Adrenal gland (tissue), 12 donors: Measurements from ENCODE around the gene P3H2. TPM values are rescaled to one million over a fixed set of nuclear protein-coding genes. Genes with fewer than 3 reads are reported as not detected.

Source experiments
- DNase-seq, 7 donors: peaks; one replicate each; pipeline ENCODE4 v3.0.0-alpha.2; 2019 to 2020
- H3K27ac ChIP-seq, 5 donors: fragments of 200-600 bp; sonication (generic) in 4 of 5; 1 replicate in 3 of 5; 2 replicates in 2 of 5; pipeline versions ENCODE4 v1.5.1 to v1.8.0; 2016 to 2020; ENCODE audit warnings: mild to moderate bottlenecking in 1 of 5
- H3K27me3 ChIP-seq: fragments of 200-600 bp; 2 replicates; pipeline ENCODE4 v1.8.0; 2021
- H3K36me3 ChIP-seq, 2 donors: fragments of 200-600 bp; replicated peaks in 1 of 2; 1 replicate in 1 of 2; 2 replicates in 1 of 2; pipeline versions ENCODE4 v1.5.1 to v1.8.0; 2018 to 2022
- H3K4me1 ChIP-seq, 2 donors: fragments of 200-600 bp; replicated peaks in 1 of 2; 1 replicate in 1 of 2; 2 replicates in 1 of 2; pipeline versions ENCODE4 v1.5.1 to v1.8.0; 2018 to 2021
- H3K4me3 ChIP-seq, 4 donors: fragments of 200-600 bp; sonication (generic) in 3 of 4; one replicate each; pipeline ENCODE4 v1.5.1; 2016 to 2018
- H3K9me3 ChIP-seq, 3 donors: fragments of 200-600 bp; sonication (generic) in 1 of 3; replicated peaks in 1 of 3; 1 replicate in 2 of 3; 2 replicates in 1 of 3; pipeline versions ENCODE4 v1.5.1 to v1.8.0; 2016 to 2021
- CTCF ChIP-seq, 6 experiments: fragments of 450-650 bp in 4 of 6; fragments of 200-600 bp in 2 of 6; sonication (generic) in 1 of 6; IDR thresholded peaks; 1 replicate in 5 of 6; 2 replicates in 1 of 6; pipeline versions ENCODE4 v1.5.1 to v1.8.0; 2016 to 2021; ENCODE audit warnings: antibody characterized with exemption in 6 of 6, mild to moderate bottlenecking in 2 of 6, moderate library complexity in 1 of 6
- POLR2A ChIP-seq, 2 donors: fragments of 450-650 bp; IDR thresholded peaks; one replicate each; pipeline ENCODE4 v1.6.1; 2017; ENCODE audit warnings: antibody characterized with exemption in 2 of 2, mild to moderate bottlenecking in 2 of 2, moderate library complexity in 1 of 2
- WGBS, 4 donors: extraction: QIAGEN DNeasy Blood & Tissue Kit in 2 of 4; methylation state at CpG; one replicate each; pipeline versions ENCODE4 v1.1.5 to v1.1.7; 2013 to 2017; 5-methylcytosine and 5-hydroxymethylcytosine counted together
- intact Hi-C, 2 donors: fragments of 100-400 bp; cut with DNase I; formaldehyde crosslinking; loops; one replicate each; pipeline versions ENCODE4 v1.14.1 to v1.15.0; 2022 to 2023
- polyA plus RNA-seq, 3 donors: library from polyadenylated mRNA; stranded (reverse); fragments of 200-250 nt in 2 of 3; fragments of 350-450 nt in 1 of 3; fragmentation: Illumina TruSeq in 1 of 3; extraction: RNeasy Lipid Tissue Mini Kit (QIAGEN cat#74804) in 1 of 3; gene quantifications; one replicate each; pipeline ENCODE4 v1.2.3, GENCODE V29; 2013 to 2014
- total RNA-seq, 9 donors: library from RNA; depleted of rRNA in 4 of 9; stranded (reverse); fragments of >200 nt in 4 of 9; fragments of 120-200 nt in 1 of 9; fragmentation: NEBNext Ultra II Directional in 1 of 9; extraction: Animal tissue kit (Norgen Biotek cat#: 25700) in 1 of 9; gene quantifications; one replicate each; pipeline versions ENCODE4 v1.1.0 to v1.2.4, GENCODE V29; 2013 to 2023
- donor health status: healthy with polysubstance abuse.
- donor health status: Bipolar disorder and iron deficiency.
- donor health status: DM: yes; HTN: yes; CAD: no.
- donor health status: DM: no; HTN: no; CAD: no.
- donor health status: DM: no; HTN: no; CAD: no.
- donor health status: DM: yes; HTN: yes; CAD: no.

The P3H2 gene
- total and polyA plus RNA-seq, 12 donors = 22.8 to 175 (median 88.1) TPM

GRCh38 chr3:190000861-190001196, 119.9 kb downstream of the P3H2 start:
- Histone ChIP-seq H3K27me3 (no peaks in the 10 kb centered on the region), H3K9me3 (no peaks in the 10 kb centered on the region), H3K4me1 (peaks cover 0 to 31% of the 10 kb centered on the region in 2 donors), H3K36me3 (no peaks in the 10 kb centered on the region), H3K4me3 (no peak overlapping the region), H3K27ac (peak overlapping the region in 1 of 5 donors; percentile 71)
- 76 to 87% (median 80%) methylated on average over 5 of the region's 5 CpGs for WGBS, 4 donors
- TF ChIP-seq CTCF (IDR thresholded peaks at IDR 0.05) = no peak
- no peak for TF ChIP-seq POLR2A (IDR thresholded peaks at IDR 0.05)
- no peak for DNase-seq
- intact Hi-C loops = no loop called here

- H3K4me1 ChIP-seq = peaks cover 0 to 31% of the 10 kb centered on the region in 2 donors
Measured at GRCh38 chr3:190000187-190000860, 120.4 kb downstream of the P3H2 start.

GRCh38 chr3:189999718-190000117, 121.0 kb downstream of the P3H2 start:
- Histone ChIP-seq H3K4me3 (no peak overlapping the region), H3K27me3 (no peaks in the 10 kb centered on the region), H3K36me3 (no peaks in the 10 kb centered on the region), H3K9me3 (no peaks in the 10 kb centered on the region), H3K4me1 (peaks cover 0 to 31% of the 10 kb centered on the region in 2 donors), H3K27ac (peak overlapping the region in 4 of 5 donors; percentile 24 to 71 (median 34))
- 51 to 69% (median 56%) methylated on average over 4 of the region's 4 CpGs for WGBS, 4 donors
- TF ChIP-seq CTCF (IDR thresholded peaks at IDR 0.05) = no peak
- no peak for TF ChIP-seq POLR2A (IDR thresholded peaks at IDR 0.05)
- peak in 4 of 7 donors; percentile 26 to 62 (median 52) for DNase-seq
- intact Hi-C loops = no loop called here

More at GRCh38 chr3:190000187-190000860, 120.4 kb downstream of the P3H2 start:
- Histone ChIP-seq H3K36me3 (no peaks in the 10 kb centered on the region), H3K4me3 (no peak overlapping the region), H3K9me3 (no peaks in the 10 kb centered on the region), H3K27ac (peak overlapping the region; percentile 24 to 71 (median 33)), H3K27me3 (no peaks in the 10 kb centered on the region)
- TF ChIP-seq POLR2A (IDR thresholded peaks at IDR 0.05) = no peak
- no peak for TF ChIP-seq CTCF (IDR thresholded peaks at IDR 0.05)
- DNase-seq = no peak
- intact Hi-C loops = no loop called here
- 80 to 86% (median 82%) methylated on average over 4 of the region's 4 CpGs for WGBS, 4 donors

- WGBS, 4 donors = 78 to 87% (median 83%) methylated on average over 3 of the region's 3 CpGs
- Histone ChIP-seq H3K9me3 (no peaks in the 10 kb centered on the region), H3K36me3 (peaks cover 0 to 17% of the 10 kb centered on the region in 2 donors), H3K4me3 (no peak overlapping the region), H3K27ac (no peak overlapping the region), H3K4me1 (peaks cover 0 to 10% of the 10 kb centered on the region in 2 donors), H3K27me3 (no peaks in the 10 kb centered on the region)
- no peak for DNase-seq
- intact Hi-C loops = no loop called here
- no peak for TF ChIP-seq POLR2A (IDR thresholded peaks at IDR 0.05)
- no peak for TF ChIP-seq CTCF (IDR thresholded peaks at IDR 0.05)
Measured at GRCh38 chr3:189995129-189995528, 125.6 kb downstream of the P3H2 start.
